GM13976 (cell line): Measurements from ENCODE around the gene LEFTY1.

Source experiments
- DNase-seq: peaks from one replicate; pipeline ENCODE4 v3.0.0; 2012; ENCODE audit warnings: low spot score
- in situ Hi-C: fragments of 300-500 bp; cut with MboI; formaldehyde crosslinking; loops from one replicate; pipeline ENCODE4 v1.12.0; 2022; ENCODE audit warnings: low sequenced_read_pairs, mixed read lengths, inconsistent platforms; ENCODE audit not compliant: unreplicated experiment
- TF ChIP-seq, protein P1 (sequence below): IDR thresholded peaks from 2 replicates; pipeline ENCODE4 v1.5.1; 2012; ENCODE audit warnings: borderline replicate concordance, mild to moderate bottlenecking; ENCODE audit not compliant: insufficient read depth; ENCODE audit errors: extremely low read depth, missing control alignments, control extremely low read depth

LEFTY1 gene

DNA sequence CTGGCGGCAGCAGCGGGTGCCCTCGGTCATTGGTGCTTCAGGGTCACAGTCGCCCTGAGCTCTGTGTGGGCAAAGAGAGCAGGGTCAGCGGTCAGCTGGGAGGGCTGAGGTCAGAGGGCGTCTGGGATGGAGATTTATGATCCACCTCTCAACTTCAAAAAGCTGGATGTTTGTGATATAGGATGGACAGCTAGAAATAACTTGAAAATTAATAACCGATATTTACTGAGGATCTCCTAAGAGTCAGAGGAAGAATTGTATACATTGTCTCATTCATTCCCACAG, 2.0 kb downstream of the LEFTY1 start:
- TF ChIP-seq, protein P1, sequence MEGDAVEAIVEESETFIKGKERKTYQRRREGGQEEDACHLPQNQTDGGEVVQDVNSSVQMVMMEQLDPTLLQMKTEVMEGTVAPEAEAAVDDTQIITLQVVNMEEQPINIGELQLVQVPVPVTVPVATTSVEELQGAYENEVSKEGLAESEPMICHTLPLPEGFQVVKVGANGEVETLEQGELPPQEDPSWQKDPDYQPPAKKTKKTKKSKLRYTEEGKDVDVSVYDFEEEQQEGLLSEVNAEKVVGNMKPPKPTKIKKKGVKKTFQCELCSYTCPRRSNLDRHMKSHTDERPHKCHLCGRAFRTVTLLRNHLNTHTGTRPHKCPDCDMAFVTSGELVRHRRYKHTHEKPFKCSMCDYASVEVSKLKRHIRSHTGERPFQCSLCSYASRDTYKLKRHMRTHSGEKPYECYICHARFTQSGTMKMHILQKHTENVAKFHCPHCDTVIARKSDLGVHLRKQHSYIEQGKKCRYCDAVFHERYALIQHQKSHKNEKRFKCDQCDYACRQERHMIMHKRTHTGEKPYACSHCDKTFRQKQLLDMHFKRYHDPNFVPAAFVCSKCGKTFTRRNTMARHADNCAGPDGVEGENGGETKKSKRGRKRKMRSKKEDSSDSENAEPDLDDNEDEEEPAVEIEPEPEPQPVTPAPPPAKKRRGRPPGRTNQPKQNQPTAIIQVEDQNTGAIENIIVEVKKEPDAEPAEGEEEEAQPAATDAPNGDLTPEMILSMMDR, result no peak
- DNase-seq, result no peak
- in situ Hi-C loops, result no loop called here

DNA sequence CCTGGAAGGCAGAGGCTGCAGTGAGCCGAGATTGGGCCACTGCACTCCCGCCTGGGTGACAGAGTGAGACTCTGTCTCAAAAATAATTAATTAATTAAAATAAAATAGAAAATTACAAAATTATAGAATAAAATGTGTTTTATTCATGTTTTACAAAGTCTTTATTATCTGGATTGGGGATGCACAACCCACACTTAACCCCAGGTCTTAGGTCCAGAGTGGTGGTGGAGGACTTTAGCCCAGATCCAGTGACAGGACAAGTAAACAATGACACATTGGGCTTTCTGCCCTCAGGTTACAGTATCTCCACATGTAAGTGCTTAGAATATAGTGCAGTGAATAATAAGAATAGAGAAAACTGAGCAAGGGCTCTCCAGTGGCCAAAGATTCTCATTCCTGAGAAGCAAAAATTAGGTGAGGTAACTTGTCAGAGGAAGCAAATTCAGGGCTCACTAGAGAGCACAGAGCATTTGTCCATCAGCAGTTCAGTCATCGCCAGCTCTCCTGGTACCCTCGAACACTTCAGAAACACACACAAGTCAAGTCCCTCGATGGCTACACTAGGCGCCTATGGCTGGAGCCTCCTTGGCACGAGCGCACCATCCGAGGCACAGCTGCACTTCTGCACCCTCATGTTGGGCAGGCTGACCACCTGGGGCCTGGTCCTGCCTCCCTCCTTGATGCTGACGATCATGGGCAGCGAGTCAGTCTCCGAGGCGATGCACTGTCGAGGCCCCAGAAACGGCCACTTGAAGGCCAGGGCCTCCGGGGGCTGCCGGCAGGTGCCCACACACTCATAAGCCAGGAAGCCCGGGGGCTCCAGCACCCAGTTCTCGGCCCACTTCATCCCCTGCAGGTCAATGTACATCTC, 2.6 kb downstream of the LEFTY1 start:
- TF ChIP-seq, protein P1, result no peak

DNA sequence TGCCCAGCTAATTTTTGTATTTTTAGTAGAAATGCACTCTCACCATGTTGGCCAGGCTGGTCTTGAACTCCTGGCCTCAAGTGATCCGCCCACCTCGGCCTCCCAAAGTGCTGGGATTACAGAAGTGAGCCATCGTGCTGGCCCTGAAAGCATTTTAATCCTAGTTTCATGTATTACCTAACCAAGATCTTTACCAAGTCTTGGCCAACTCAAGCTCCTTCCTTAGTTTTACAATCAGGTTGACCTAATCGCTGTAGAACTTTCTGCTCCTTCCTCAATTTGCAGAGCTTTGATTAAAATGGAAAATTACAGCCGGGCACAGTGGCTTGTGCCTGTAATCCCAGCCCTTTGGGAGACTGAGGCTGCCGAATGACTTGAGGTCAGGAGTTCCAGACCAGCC, 3.6 kb downstream of the LEFTY1 start:
- DNase-seq, result no peak
- in situ Hi-C loops, result no loop called here
- TF ChIP-seq, protein P1, result no peak

More for the DNA sequence above, 2.6 kb downstream of the LEFTY1 start:
- DNase-seq, result no peak
- in situ Hi-C loops, result no loop called here

DNA sequence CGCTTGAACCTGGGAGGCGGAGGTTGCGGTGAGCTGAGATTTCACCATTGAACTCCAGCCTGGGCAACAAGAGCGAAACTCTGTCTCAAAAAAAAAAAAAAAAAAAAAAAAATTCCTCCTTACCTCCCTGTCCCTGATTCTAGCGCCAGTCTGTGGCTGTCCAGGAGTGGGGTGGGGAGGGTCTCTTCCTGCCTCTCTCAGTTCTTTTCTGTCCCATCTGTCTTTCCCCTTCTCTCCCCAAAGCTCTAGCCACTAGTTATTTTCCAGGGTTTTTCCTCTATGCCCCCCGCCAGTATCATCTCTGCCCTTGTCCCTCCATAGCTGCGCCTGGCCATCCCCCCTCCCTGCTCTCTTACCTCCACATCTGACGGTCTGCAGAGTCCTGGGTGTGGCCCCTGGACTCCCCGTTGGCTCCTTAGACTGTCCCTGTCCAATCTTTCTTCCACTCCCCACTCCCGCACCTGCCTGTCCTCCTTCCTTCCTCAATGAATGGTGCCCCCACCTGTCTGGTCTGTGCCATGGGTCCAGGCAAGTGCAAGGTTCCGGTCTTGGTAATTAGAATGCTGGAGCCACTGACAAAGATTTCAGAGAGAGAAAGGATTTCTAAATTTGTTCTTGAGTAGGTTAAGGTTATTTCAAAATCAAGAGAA, 5.2 kb downstream of the LEFTY1 start:
- in situ Hi-C loops, result no loop called here
- DNase-seq, result no peak
- TF ChIP-seq, protein P1, result no peak

DNA sequence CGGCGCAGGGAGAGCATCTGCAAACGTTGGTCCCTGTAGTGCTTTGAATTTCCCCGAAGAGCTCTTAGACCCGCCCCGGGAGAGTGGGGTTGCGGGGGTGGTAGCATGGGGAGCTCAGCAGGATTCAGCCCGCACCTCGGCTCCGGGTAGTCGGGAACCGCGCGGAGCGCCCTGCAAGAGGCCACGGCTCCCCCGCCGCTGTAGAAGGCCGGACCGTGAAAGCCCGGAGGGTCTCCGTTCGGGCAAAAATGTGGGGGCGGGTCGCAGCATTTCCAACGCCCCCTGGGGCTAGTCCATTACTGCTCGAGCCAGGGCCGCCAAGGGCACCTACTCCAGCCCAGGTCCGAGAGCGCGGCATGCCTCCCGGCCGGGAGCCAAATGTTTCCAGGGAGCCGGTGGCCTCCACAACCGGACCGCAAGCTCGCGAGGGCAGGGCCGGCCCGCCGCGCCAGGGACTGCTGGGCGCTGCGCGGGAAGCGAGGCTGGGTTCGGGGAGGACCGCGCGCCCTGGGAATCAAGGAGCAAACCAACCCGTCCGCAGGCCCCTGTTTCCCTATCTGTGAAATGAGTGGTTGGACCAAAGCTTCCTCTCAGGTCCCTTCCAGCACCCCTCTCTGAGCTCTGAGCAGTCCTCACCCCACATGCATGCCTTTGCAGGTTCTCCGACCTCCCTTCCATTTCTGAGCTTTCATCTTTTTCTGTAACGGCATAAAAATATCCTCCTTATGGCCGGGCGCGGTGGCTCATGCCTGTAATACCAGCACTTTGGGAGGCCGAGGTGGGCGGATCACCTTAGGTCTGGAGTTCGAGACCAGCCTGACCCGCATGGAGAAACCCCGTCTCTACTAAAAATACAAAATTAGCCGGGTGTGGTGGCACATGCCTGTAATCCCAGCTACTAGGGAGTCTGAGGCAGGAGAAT, 6.0 kb downstream of the LEFTY1 start:
- DNase-seq, result peak; percentile 64
- TF ChIP-seq, protein P1, result no peak
- in situ Hi-C loops, result no loop called here

DNA sequence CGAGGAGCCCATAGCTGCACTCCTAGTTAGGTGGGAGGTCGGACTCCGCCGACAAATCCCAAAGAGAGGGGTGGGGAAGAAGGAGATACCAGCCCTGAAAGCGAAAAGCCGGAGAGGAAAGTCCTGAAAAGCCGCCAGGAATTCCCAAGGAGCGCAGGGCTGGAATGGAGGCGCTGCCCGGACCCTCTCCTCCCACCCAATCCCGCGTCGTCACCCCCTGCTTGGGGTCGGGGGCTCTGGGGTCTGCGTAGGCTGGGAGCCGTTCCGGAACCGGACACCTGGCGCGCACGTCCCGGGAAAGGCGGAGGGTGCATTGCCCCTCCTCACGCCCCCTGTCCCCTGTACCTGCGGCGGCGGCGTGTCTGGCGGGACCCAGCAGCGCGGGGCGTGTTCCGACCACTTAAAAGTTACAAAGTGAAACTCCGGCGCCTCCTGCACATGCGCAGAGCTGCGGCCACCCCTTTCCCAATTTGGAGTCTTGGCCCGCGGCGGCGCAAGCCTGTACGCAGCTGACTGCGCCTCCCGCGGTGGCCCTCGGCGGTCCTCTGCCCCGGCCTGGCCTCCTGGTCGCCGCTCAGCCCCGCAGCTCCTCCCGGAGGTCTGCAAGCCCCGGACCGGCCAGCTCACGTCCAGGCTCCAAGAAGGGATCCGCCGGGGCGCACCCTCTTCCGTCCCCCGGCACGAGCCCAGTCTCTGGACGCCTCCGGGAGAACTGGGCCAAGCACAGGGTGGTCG, 6.8 kb downstream of the LEFTY1 start, which contains the start of gene TMEM63A:
TSS of gene TMEM63A (minus strand) at position 422 of the 735 bp plus-strand sequence. CDS start 4,800 bp downstream, outside the sequence.
- TF ChIP-seq, protein P1, result peak; percentile 30
- in situ Hi-C loops, result no loop called here
- peak; percentile 97 for DNase-seq
